T1000 (cell line): Measurements from ENCODE around the gene ACAA2.

ENCODE experiments used
- DNase-seq: peaks from one replicate; lab custom pipeline; 2025; ENCODE audit warnings: mixed read lengths; lab: John Stamatoyannopoulos, UW

Gene ACAA2

DNA sequence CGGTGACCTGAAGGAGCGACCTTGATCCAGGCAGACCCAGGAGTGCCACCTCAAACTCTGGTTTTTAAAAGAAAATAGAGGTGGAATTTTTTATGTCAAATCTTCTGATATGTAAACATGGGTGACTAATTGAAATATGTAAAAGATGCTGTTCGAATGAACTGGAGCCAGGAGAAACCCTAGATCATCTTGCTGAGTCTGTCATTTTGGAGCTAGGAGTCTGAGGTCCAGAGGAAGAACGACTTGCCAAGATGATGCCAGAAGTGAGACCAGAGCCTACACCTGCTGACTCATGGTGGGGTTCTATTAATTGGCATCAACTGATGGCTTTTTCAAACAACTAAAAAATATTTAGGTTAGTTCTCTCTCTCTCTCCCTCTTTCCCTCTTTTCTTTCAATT lies 74.1 kb downstream of the ACAA2 start:
- DNase-seq = no peak

- DNase-seq = no peak
These were observed 74.6 kb downstream of the ACAA2 start for GRCh38 chr18:49738721-49739120.

DNA sequence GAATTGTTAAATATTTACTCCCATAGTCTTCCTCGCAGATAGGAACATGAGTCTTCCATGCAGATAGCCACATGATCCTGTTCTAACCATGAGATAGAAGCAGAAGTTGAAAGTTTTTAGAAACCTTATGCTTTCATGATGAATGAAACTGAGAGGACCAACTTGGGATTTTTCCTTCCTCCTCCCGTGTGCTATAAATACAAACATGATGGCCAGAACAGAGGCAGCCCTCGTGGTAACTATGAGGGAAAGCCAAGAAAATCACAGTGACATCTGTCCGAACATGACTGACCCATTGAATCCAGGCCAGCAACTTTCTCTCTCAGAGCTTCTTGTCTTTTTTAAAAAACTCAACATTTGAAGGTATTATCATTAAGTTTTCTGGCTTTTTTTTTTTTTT lies 78.5 kb downstream of the ACAA2 start:
- DNase-seq = no peak

DNA sequence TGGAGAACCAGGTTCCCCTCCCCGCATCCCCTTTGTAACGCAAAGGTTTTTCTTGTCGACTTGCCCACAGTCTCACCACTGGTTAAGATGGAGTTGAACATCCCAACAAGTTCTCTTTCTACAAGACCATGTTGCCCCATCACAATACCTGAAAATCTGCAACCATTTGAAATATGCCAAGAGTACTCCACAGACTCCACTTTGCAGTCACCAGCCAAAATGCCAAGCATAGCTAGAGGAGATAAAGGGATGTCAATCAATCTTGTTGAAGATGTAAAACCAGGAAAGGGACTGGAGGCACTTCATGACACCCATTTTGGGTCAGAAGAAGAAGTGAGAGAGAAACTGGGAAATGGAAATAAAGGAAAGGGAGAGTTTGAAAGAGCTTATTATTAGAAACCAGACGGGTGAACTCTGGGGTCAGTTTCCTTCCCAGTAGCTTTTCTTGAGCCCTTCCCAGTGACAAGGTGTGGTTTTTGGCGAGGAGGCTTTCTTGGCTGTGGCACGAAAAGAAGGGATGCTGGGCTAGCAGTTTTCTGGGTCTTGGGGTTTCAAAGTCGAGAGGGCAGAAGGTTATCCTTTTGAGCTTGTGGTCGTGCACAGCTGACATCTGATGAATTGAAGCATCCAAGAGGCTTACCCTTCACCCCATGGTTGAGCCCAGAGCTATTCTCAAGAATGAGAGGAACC lies 79.3 kb downstream of the ACAA2 start:
- no peak for DNase-seq

- DNase-seq = no peak
These were observed 80.0 kb downstream of the ACAA2 start for GRCh38 chr18:49733321-49733720.
